Spleen (tissue), 7 donors: ENCODE results near the gene CHEK1.

Experiments used
- CTCF ChIP-seq, 11 experiments: fragments of 200-600 bp in 7 of 11; fragments of 450-650 bp in 4 of 11; sonication (generic) in 4 of 11; IDR thresholded peaks in 8 of 11; conservative IDR thresholded peaks in 3 of 11; 1 replicate in 7 of 11; 2 replicates in 4 of 11; pipeline versions ENCODE4 v1.4.0 to v1.8.0; 2016 to 2021; ENCODE audit warnings: antibody characterized with exemption in 11 of 11, inconsistent platforms in 4 of 11, mild to moderate bottlenecking in 1 of 11
- POLR2A ChIP-seq, 3 donors: fragments of 450-650 bp; IDR thresholded peaks; one replicate each; pipeline ENCODE4 v1.5.1; 2017; ENCODE audit warnings: antibody characterized with exemption in 3 of 3, mild to moderate bottlenecking in 1 of 3
- POLR2AphosphoS5 ChIP-seq, 3 donors: sonication (generic); formaldehyde crosslinking; IDR thresholded peaks; one replicate each; pipeline ENCODE4 v1.5.1; 2017; ENCODE audit warnings: antibody characterized with exemption in 3 of 3
- donor health status: DM: no; HTN: no; CAD: no; lungs with moderate emphysema.
- donor health status: DM: no; HTN: no; CAD: no.
- donor health status: DM: no; HTN: no; CAD: no.

- TF ChIP-seq CTCF (IDR thresholded peaks at IDR 0.05 in 8 of 11, conservative IDR thresholded peaks at IDR 0.05 in 3 of 11) (no peak), POLR2AphosphoS5 (IDR thresholded peaks at IDR 0.05) (no peak), POLR2A (IDR thresholded peaks at IDR 0.05) (no peak)
These were observed 63.7 kb downstream of the CHEK1 start for GRCh38 chr11:125688632-125689031.
